NT2/D1 (cell line): ENCODE measurements around the gene CARMIL1.

Experiments used
- SUZ12 ChIP-seq: IDR thresholded peaks from 2 replicates; pipeline ENCODE4 v1.6.1; 2011; ENCODE audit not compliant: insufficient read length, insufficient read depth; ENCODE audit errors: extremely low read depth
- YY1 ChIP-seq: IDR thresholded peaks from 2 replicates; pipeline ENCODE4 v1.6.1; 2011; ENCODE audit not compliant: insufficient read length, insufficient read depth

- TF ChIP-seq YY1: no peak
- TF ChIP-seq SUZ12: no peak
Measured at GRCh38 chr6:25295651-25296050, 16.5 kb downstream of the CARMIL1 start.
